Measurements from ENCODE around the gene HDAC9. TPM values are rescaled to one million over a fixed set of nuclear protein-coding genes. Genes with fewer than 3 reads are reported as not detected.

HDAC9 gene
- total RNA-seq, 1 experiment from 2014 or later: 11.3 TPM

GRCh38 chr7:18680576-18680975 lies 185.0 kb downstream of the HDAC9 start:
- TF ChIP-seq CTCF (IDR thresholded peaks at IDR 0.05; ENCODE audit: unreplicated experiment): no peak
- ChIA-PET CTCF (interaction anchor here (0.7 kb wide), 1 partner anchor 12 kb away, joined by 4 read pairs; no protein-coding TSS in a partner anchor), POLR2A (no interaction called here)
- no peaks in the 10 kb centered on the region for H3K4me1 Mint-ChIP-seq (ENCODE audit: insufficient read depth, unreplicated experiment)
- intact Hi-C loops (cut with micrococcal nuclease): no loop called here
- no peak for DNase-seq (ENCODE audit: unreplicated experiment)
- H3K4me3 Mint-ChIP-seq (ENCODE audit: unreplicated experiment): no peak overlapping the region
- H3K27me3 Mint-ChIP-seq (ENCODE audit: insufficient read depth, unreplicated experiment): no peaks in the 10 kb centered on the region
- H3K36me3 Mint-ChIP-seq (ENCODE audit: insufficient read depth, unreplicated experiment): no peaks in the 10 kb centered on the region
- H3K27ac Mint-ChIP-seq (ENCODE audit: low read depth, unreplicated experiment): no peak overlapping the region
- peaks cover 7% of the 10 kb centered on the region for H3K9me3 Mint-ChIP-seq (ENCODE audit: unreplicated experiment)
- no TSS peak for BruUV-seq (replicated peaks)

GRCh38 chr7:18684916-18685315 lies 189.4 kb downstream of the HDAC9 start:
- TF ChIP-seq CTCF (IDR thresholded peaks at IDR 0.05; ENCODE audit: unreplicated experiment): no peak
- H3K36me3 Mint-ChIP-seq (ENCODE audit: insufficient read depth, unreplicated experiment): no peaks in the 10 kb centered on the region
- H3K27me3 Mint-ChIP-seq (ENCODE audit: insufficient read depth, unreplicated experiment): no peaks in the 10 kb centered on the region
- no peaks in the 10 kb centered on the region for H3K9me3 Mint-ChIP-seq (ENCODE audit: unreplicated experiment)
- no peaks in the 10 kb centered on the region for H3K4me1 Mint-ChIP-seq (ENCODE audit: insufficient read depth, unreplicated experiment)
- intact Hi-C loops (cut with micrococcal nuclease): no loop called here
- DNase-seq (ENCODE audit: unreplicated experiment): no peak
- POLR2A ChIA-PET: no interaction called here
- CTCF ChIA-PET: interaction anchor here (0.6 to 1.5 kb wide), 2 partner anchors 8 to 435 kb away, joined by 4 read pairs; no protein-coding TSS in a partner anchor
- H3K4me3 Mint-ChIP-seq (ENCODE audit: unreplicated experiment): no peak overlapping the region
- BruUV-seq (replicated peaks): no TSS peak
- H3K27ac Mint-ChIP-seq (ENCODE audit: low read depth, unreplicated experiment): no peak overlapping the region

- BruUV-seq (replicated peaks): no TSS peak
- H3K4me3 Mint-ChIP-seq (ENCODE audit: unreplicated experiment): no peak overlapping the region
- H3K4me1 Mint-ChIP-seq (ENCODE audit: insufficient read depth, unreplicated experiment): no peaks in the 10 kb centered on the region
- ChIA-PET POLR2A (no interaction called here), CTCF (no interaction called here)
- intact Hi-C loops (cut with micrococcal nuclease): no loop called here
- TF ChIP-seq CTCF (IDR thresholded peaks at IDR 0.05; ENCODE audit: unreplicated experiment): no peak
- H3K27ac Mint-ChIP-seq (ENCODE audit: low read depth, unreplicated experiment): no peak overlapping the region
- H3K9me3 Mint-ChIP-seq (ENCODE audit: unreplicated experiment): no peaks in the 10 kb centered on the region
- no peak for DNase-seq (ENCODE audit: unreplicated experiment)
- H3K27me3 Mint-ChIP-seq (ENCODE audit: insufficient read depth, unreplicated experiment): no peaks in the 10 kb centered on the region
- no peaks in the 10 kb centered on the region for H3K36me3 Mint-ChIP-seq (ENCODE audit: insufficient read depth, unreplicated experiment)
Observed at GRCh38 chr7:18685971-18686370, 190.4 kb downstream of the HDAC9 start.

GRCh38 chr7:18689551-18689950 lies 194.0 kb downstream of the HDAC9 start:
- ChIA-PET CTCF (interaction anchor here (0.7 kb wide), 1 partner anchor 83 kb away, joined by 3 read pairs; no protein-coding TSS in a partner anchor), POLR2A (no interaction called here)
- Mint-ChIP-seq H3K9me3 (ENCODE audit: unreplicated experiment) (no peaks in the 10 kb centered on the region), H3K4me3 (ENCODE audit: unreplicated experiment) (no peak overlapping the region), H3K27ac (ENCODE audit: low read depth, unreplicated experiment) (no peak overlapping the region), H3K27me3 (ENCODE audit: insufficient read depth, unreplicated experiment) (no peaks in the 10 kb centered on the region), H3K36me3 (ENCODE audit: insufficient read depth, unreplicated experiment) (no peaks in the 10 kb centered on the region), H3K4me1 (ENCODE audit: insufficient read depth, unreplicated experiment) (peaks cover 8% of the 10 kb centered on the region)
- intact Hi-C loops (cut with micrococcal nuclease): no loop called here
- TF ChIP-seq CTCF (IDR thresholded peaks at IDR 0.05; ENCODE audit: unreplicated experiment): no peak
- DNase-seq (ENCODE audit: unreplicated experiment): no peak
- BruUV-seq (replicated peaks): no TSS peak

All from MCF 10A (cell line).